Measurements from ENCODE around the gene UBL3. TPM values are rescaled to one million over a fixed set of nuclear protein-coding genes. Genes with fewer than 3 reads are reported as not detected.

The UBL3 gene
- total and polyA plus RNA-seq, 2 of the 8 experiments (the other 6 are each of a cell fraction or from before 2014, with no cell fraction given): 5.3 to 16.1 TPM

- Histone ChIP-seq H4K8ac (ENCODE audit: extremely low read depth, insufficient read depth, low read length) (no peak overlapping the region), H2AK5ac (ENCODE audit: low read depth, low read length) (no peak overlapping the region), H3K4ac (replicated peaks; ENCODE audit: insufficient read length, low read depth, low read length) (no peak overlapping the region), H2BK5ac (ENCODE audit: low read depth, low read length) (no peak overlapping the region), H3K27ac (ENCODE audit: low read depth, low read length) (no peak overlapping the region), H4K20me1 (replicated peaks in 1 of 2; ENCODE audit: control insufficient read depth in 1 of 2, insufficient read depth in 2 of 2, low read length in 2 of 2) (no peaks in the 10 kb centered on the region), H3K27me3 (replicated peaks in 1 of 4; ENCODE audit: control insufficient read depth in 3 of 4, extremely low read depth in 1 of 4, insufficient read depth in 3 of 4, low read length in 3 of 4) (no peaks in the 10 kb centered on the region), H3K9ac (replicated peaks in 1 of 4; ENCODE audit: extremely low read depth in 1 of 4, low read depth in 3 of 4, low read length in 3 of 4) (no peak overlapping the region), H3K79me2 (ENCODE audit: control insufficient read depth in 1 of 2, insufficient read depth in 2 of 2, low read length in 2 of 2) (peaks cover 0 to 10% of the 10 kb centered on the region in 2 experiments; a peak in 1 of 4 replicates), H3K4me1 (replicated peaks in 1 of 4; ENCODE audit: control insufficient read depth in 3 of 4, insufficient read depth in 4 of 4, low read length in 3 of 4) (no peaks in the 10 kb centered on the region), H3K56ac (replicated peaks; ENCODE audit: insufficient read length, low read depth, low read length) (no peak overlapping the region), H2BK120ac (replicated peaks; ENCODE audit: low read depth, low read length) (no peak overlapping the region), H3K4me2 (ENCODE audit: insufficient read depth in 1 of 2, low read depth in 2 of 2, low read length in 2 of 2) (no peak overlapping the region), H3K23ac (ENCODE audit: insufficient read length) (no peak overlapping the region), H2BK20ac (ENCODE audit: low read length) (no peak overlapping the region), H4K5ac (ENCODE audit: insufficient read length, low read depth, low read length) (no peak overlapping the region), H3K18ac (ENCODE audit: extremely low read depth, low read length) (no peak overlapping the region), H3K23me2 (ENCODE audit: low read depth, low read length) (no peaks in the 10 kb centered on the region), H3K36me3 (ENCODE audit: control insufficient read depth in 2 of 4, insufficient read depth in 4 of 4, low read length in 3 of 4) (no peaks in the 10 kb centered on the region), H4K91ac (replicated peaks; ENCODE audit: insufficient read length, low read length) (no peak overlapping the region), H2AFZ (ENCODE audit: low read length) (no peak overlapping the region), H3K14ac (ENCODE audit: insufficient read length) (no peak overlapping the region), H3K9me3 (ENCODE audit: insufficient read depth in 2 of 2, low read depth in 1 of 2, low read length in 1 of 2) (no peaks in the 10 kb centered on the region), H3K79me1 (ENCODE audit: low read depth, low read length) (no peaks in the 10 kb centered on the region), H2BK12ac (ENCODE audit: low read depth, low read length) (no peak overlapping the region), H3K4me3 (ENCODE audit: extremely low read depth in 1 of 4, insufficient read depth in 2 of 4, low read depth in 3 of 4, low read length in 4 of 4) (no peak overlapping the region), H2BK15ac (ENCODE audit: low read length) (no peak overlapping the region)
- ChIA-PET CTCF (ENCODE audit: partially characterized antibody) (interaction anchor here (0.8 to 1.0 kb wide), 2 partner anchors 105 to 240 kb away, joined by 3 to 5 read pairs; no protein-coding TSS in a partner anchor), POLR2A (ENCODE audit: partially characterized antibody) (interaction anchor here (0.7 kb wide), 1 partner anchor 95 kb away, joined by 5 read pairs; no protein-coding TSS in a partner anchor)
- TF ChIP-seq PHF8 (conservative IDR thresholded peaks at IDR 0.05; ENCODE audit: low read depth, low read length): no peak
- no peak for TF ChIP-seq MAX (IDR thresholded peaks at IDR 0.05)
- TF ChIP-seq SAP30 (IDR thresholded peaks at IDR 0.05; ENCODE audit: insufficient read depth, insufficient replicate concordance, low read length): no peak
- no peak for TF ChIP-seq FOSL1 (IDR thresholded peaks at IDR 0.05; ENCODE audit: insufficient read depth, low read depth, low read length)
- TF ChIP-seq CTBP2 (IDR thresholded peaks at IDR 0.05; ENCODE audit: borderline replicate concordance, insufficient read depth, insufficient read length, low read length): no peak
- no peak for TF ChIP-seq ASH2L (IDR thresholded peaks at IDR 0.05; ENCODE audit: low read length)
- TF ChIP-seq KDM4A (IDR thresholded peaks at IDR 0.05; ENCODE audit: low read depth, low read length, severe bottlenecking): no peak
- no peak for TF ChIP-seq HDAC6 (IDR thresholded peaks at IDR 0.05; ENCODE audit: low read depth, low read length)
- TF ChIP-seq TAF7 (optimal IDR thresholded peaks at IDR 0.05; ENCODE audit: borderline replicate concordance, low read depth, low read length): no peak
- TF ChIP-seq TBP (IDR thresholded peaks at IDR 0.05; ENCODE audit: low read depth, low read length): no peak
- no peak for TF ChIP-seq NANOG (IDR thresholded peaks at IDR 0.05; ENCODE audit: insufficient read depth, low read depth, low read length, poor library complexity, severe bottlenecking)
- no peak for FAIRE-seq
- no peak for DNase-seq (ENCODE audit: low read depth in 1 of 2, low spot score in 2 of 2)
- 92% methylated on average over 1 of the region's 1 CpG; no CpG with 5 or more reads in 1 of the 2 experiments for WGBS, 2 experiments (ENCODE audit: extremely low coverage in 1 of 2, insufficient coverage in 1 of 2, insufficient read length in 1 of 2, insufficient replicate concordance in 2 of 2, low coverage in 1 of 2, low lambda C conversion rate in 2 of 2, missing lambda C conversion rate in 1 of 2)
Measured at GRCh38 chr13:29774830-29775229, 75.6 kb downstream of the UBL3 start.
